ENCODE data around the gene MS4A7.

- no peak for TF ChIP-seq CTCF (IDR thresholded peaks at IDR 0.05)
- TF ChIP-seq POLR2A (IDR thresholded peaks at IDR 0.05): no peak
Observed at GRCh38 chr11:60377401-60378136, 763 bp upstream of the MS4A7 start.

All from breast epithelium (tissue), 3 donors.